Right ventricle myocardium superior (tissue), 1 donor: ENCODE results near the gene MGAT5. TPM values are rescaled to one million over a fixed set of nuclear protein-coding genes. Genes with fewer than 3 reads are reported as not detected.

ENCODE experiments used
- ATAC-seq: fragments of 200-7000 bp; cut with Tn5 transposase; one replicate; pipeline ENCODE4 v1.9.1; 2020; ENCODE audit warnings: mild to moderate bottlenecking; ENCODE audit not compliant: poor library complexity
- DNase-seq: peaks from one replicate; pipeline ENCODE4 v3.0.0-alpha.2; 2020
- intact Hi-C: fragments of 100-400 bp; cut with DNase I; formaldehyde crosslinking; loops from one replicate; pipeline ENCODE4 v1.11.2; 2022
- total RNA-seq: library from RNA; stranded (reverse); fragmentation: NEBNext Ultra II Directional; extraction: Animal tissue kit (Norgen Biotek cat#: 25700); gene quantifications from one replicate; pipeline ENCODE4 v1.2.1, GENCODE V29; 2021
- donor health status: DM: no; HTN: yes; CAD: no; lungs with severe emphysema.

The MGAT5 gene
- total RNA-seq, 1 donor from 2014 or later: 82.8 TPM

GRCh38 chr2:134435936-134436335 is 182.1 kb downstream of the MGAT5 start:
- DNase-seq (no peak), ATAC-seq (no peak)
- intact Hi-C loops: no loop called here

GRCh38 chr2:134436706-134437105 is 182.8 kb downstream of the MGAT5 start:
- DNase-seq (no peak), ATAC-seq (no peak)
- intact Hi-C loops: no loop called here

GRCh38 chr2:134438371-134438770 is 184.5 kb downstream of the MGAT5 start:
- DNase-seq (no peak), ATAC-seq (no peak)
- intact Hi-C loops: no loop called here

GRCh38 chr2:134440336-134440909 is 186.6 kb downstream of the MGAT5 start:
- DNase-seq: no peak
- ATAC-seq: no peak
- intact Hi-C loops: no loop called here

GRCh38 chr2:134441153-134441863 is 187.4 kb downstream of the MGAT5 start:
- peak; percentile 77 for ATAC-seq
- peak; percentile 57 for DNase-seq
- intact Hi-C loops: no loop called here

GRCh38 chr2:134443814-134444480 is 190.1 kb downstream of the MGAT5 start:
- DNase-seq (no peak), ATAC-seq (no peak)
- intact Hi-C loops: no loop called here

GRCh38 chr2:134445116-134445515 is 191.2 kb downstream of the MGAT5 start:
- ATAC-seq (no peak), DNase-seq (no peak)
- intact Hi-C loops: no loop called here

- intact Hi-C loops: no loop called here
- no peak for ATAC-seq
- no peak for DNase-seq
Measured at GRCh38 chr2:134445985-134446382, 192.1 kb downstream of the MGAT5 start.

- ATAC-seq (no peak), DNase-seq (no peak)
- intact Hi-C loops: no loop called here
Measured at GRCh38 chr2:134446383-134447017, 192.6 kb downstream of the MGAT5 start.

GRCh38 chr2:134447669-134448068 is 193.8 kb downstream of the MGAT5 start:
- intact Hi-C loops: no loop called here

GRCh38 chr2:134448650-134449049 is 194.8 kb downstream of the MGAT5 start:
- intact Hi-C loops: no loop called here
- DNase-seq: no peak
- ATAC-seq: no peak

More at GRCh38 chr2:134447669-134448068, 193.8 kb downstream of the MGAT5 start:
- no peak for DNase-seq
- no peak for ATAC-seq

- ATAC-seq (no peak), DNase-seq (no peak)
- intact Hi-C loops: no loop called here
Measured at GRCh38 chr2:134449157-134449556, 195.3 kb downstream of the MGAT5 start.

- ATAC-seq: no peak
Measured at GRCh38 chr2:134449751-134450513, 196.1 kb downstream of the MGAT5 start.

GRCh38 chr2:134451347-134451630 is 197.4 kb downstream of the MGAT5 start:
- ATAC-seq: no peak
- DNase-seq: no peak
- intact Hi-C loops: no loop called here

More at GRCh38 chr2:134449751-134450513, 196.1 kb downstream of the MGAT5 start:
- no peak for DNase-seq
- intact Hi-C loops: no loop called here

- ATAC-seq: no peak
- DNase-seq: no peak
- intact Hi-C loops: no loop called here
Measured at GRCh38 chr2:134452042-134452733, 198.3 kb downstream of the MGAT5 start.

GRCh38 chr2:134453476-134453875 is 199.6 kb downstream of the MGAT5 start:
- intact Hi-C loops: no loop called here
- ATAC-seq (no peak), DNase-seq (no peak)

- DNase-seq (no peak), ATAC-seq (no peak)
- intact Hi-C loops: no loop called here
Measured at GRCh38 chr2:134453973-134454372, 200.1 kb downstream of the MGAT5 start.

GRCh38 chr2:134454426-134454825 is 200.6 kb downstream of the MGAT5 start:
- DNase-seq (no peak), ATAC-seq (no peak)
- intact Hi-C loops: no loop called here

GRCh38 chr2:134454931-134455330 is 201.1 kb downstream of the MGAT5 start:
- ATAC-seq (no peak), DNase-seq (no peak)
- intact Hi-C loops: no loop called here
